ENCODE results near the gene NF1.

DNA sequence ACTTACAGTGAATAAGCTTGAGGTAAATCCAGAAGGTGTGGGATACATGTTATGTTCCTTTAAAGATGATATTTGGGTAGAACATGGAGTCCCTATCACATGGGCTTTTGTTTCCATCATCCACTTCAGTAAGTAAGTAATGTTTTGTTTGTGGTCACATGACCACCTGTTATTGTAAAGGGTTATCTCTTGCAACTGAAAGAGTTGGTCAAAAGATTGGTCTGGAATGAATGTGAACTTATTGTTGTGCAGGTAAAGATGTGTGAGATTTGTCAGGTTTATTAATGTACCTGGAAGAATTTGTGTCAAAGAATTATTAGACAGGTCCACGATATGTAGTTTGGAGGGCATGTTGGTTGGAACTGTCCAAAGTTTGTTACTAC, 200.7 kb downstream of the NF1 start:
- TF ChIP-seq, protein P1, sequence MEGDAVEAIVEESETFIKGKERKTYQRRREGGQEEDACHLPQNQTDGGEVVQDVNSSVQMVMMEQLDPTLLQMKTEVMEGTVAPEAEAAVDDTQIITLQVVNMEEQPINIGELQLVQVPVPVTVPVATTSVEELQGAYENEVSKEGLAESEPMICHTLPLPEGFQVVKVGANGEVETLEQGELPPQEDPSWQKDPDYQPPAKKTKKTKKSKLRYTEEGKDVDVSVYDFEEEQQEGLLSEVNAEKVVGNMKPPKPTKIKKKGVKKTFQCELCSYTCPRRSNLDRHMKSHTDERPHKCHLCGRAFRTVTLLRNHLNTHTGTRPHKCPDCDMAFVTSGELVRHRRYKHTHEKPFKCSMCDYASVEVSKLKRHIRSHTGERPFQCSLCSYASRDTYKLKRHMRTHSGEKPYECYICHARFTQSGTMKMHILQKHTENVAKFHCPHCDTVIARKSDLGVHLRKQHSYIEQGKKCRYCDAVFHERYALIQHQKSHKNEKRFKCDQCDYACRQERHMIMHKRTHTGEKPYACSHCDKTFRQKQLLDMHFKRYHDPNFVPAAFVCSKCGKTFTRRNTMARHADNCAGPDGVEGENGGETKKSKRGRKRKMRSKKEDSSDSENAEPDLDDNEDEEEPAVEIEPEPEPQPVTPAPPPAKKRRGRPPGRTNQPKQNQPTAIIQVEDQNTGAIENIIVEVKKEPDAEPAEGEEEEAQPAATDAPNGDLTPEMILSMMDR (IDR thresholded peaks at IDR 0.05; ENCODE audit: low read depth, low read length): no peak
- no peak for TF ChIP-seq POLR2A (IDR thresholded peaks at IDR 0.05; ENCODE audit: extremely low read depth, insufficient read length)
- TF ChIP-seq, protein P2, sequence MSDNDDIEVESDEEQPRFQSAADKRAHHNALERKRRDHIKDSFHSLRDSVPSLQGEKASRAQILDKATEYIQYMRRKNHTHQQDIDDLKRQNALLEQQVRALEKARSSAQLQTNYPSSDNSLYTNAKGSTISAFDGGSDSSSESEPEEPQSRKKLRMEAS (IDR thresholded peaks at IDR 0.05; ENCODE audit: low read depth, low read length): no peak

Data from NB4 (cell line).